Glutamatergic neuron (in vitro differentiated cells): ENCODE measurements around the gene NUP62. TPM values are rescaled to one million over a fixed set of nuclear protein-coding genes. Genes with fewer than 3 reads are reported as not detected.
A peak's percentile ranks its signal among the peaks of the same experiment; 100 is the strongest.
"Not testable (repeated sequence)": the region's sequence is repeated elsewhere in the genome, so short reads cannot be mapped to it uniquely, and the experiment has no call there.

ENCODE experiments used
- DNase-seq: peaks from one replicate; pipeline ENCODE4 v3.0.0; 2022
- H3K27ac Mint-ChIP-seq: one replicate; pipeline ENCODE4 v1.8.0; 2020; ENCODE audit warnings: mild to moderate bottlenecking, mixed read lengths, inconsistent platforms; ENCODE audit not compliant: unreplicated experiment
- H3K27me3 Mint-ChIP-seq: one replicate; pipeline ENCODE4 v1.8.0; 2020; ENCODE audit warnings: mild to moderate bottlenecking, moderate library complexity, mixed read lengths, inconsistent platforms; ENCODE audit not compliant: unreplicated experiment
- H3K36me3 Mint-ChIP-seq: one replicate; pipeline ENCODE4 v1.8.0; 2020; ENCODE audit warnings: mild to moderate bottlenecking, mixed read lengths, inconsistent platforms; ENCODE audit not compliant: unreplicated experiment
- H3K4me1 Mint-ChIP-seq: one replicate; pipeline ENCODE4 v1.8.0; 2020; ENCODE audit warnings: mild to moderate bottlenecking, low read depth, mixed read lengths, inconsistent platforms; ENCODE audit not compliant: unreplicated experiment
- H3K4me3 Mint-ChIP-seq: one replicate; pipeline ENCODE4 v1.8.0; 2020; ENCODE audit warnings: mild to moderate bottlenecking, mixed read lengths, inconsistent platforms; ENCODE audit not compliant: unreplicated experiment
- H3K9me3 Mint-ChIP-seq: one replicate; pipeline ENCODE4 v1.8.0; 2020; ENCODE audit warnings: mild to moderate bottlenecking, moderate library complexity, mixed read lengths, inconsistent platforms; ENCODE audit not compliant: unreplicated experiment
- CTCF ChIP-seq: fragments of 200-600 bp; sonication (generic); IDR thresholded peaks from one replicate; pipeline ENCODE4 v1.5.0; 2021; ENCODE audit not compliant: partially characterized antibody, unreplicated experiment
- total RNA-seq: library from RNA; stranded (reverse); fragmentation: NEBNext Ultra II Directional; extraction: Animal tissue kit (Norgen Biotek cat#: 25700); gene quantifications from one replicate; pipeline ENCODE4 v1.2.1, GENCODE V29; 2021; ENCODE audit not compliant: unreplicated experiment

The NUP62 gene
- total RNA-seq, 1 donor from 2014 or later: 65.4 TPM

GRCh38 chr19:49926515-49926914, 2.8 kb downstream of the NUP62 start:
- no peak for TF ChIP-seq CTCF
- DNase-seq: no peak
- no peak overlapping the region for H3K27ac Mint-ChIP-seq
- H3K36me3 Mint-ChIP-seq: peaks cover under 1% of the 10 kb centered on the region
- H3K4me1 Mint-ChIP-seq: peaks cover 23% of the 10 kb centered on the region
- H3K9me3 Mint-ChIP-seq: peaks cover 18% of the 10 kb centered on the region
- H3K4me3 Mint-ChIP-seq: no peak overlapping the region
- peaks cover 29% of the 10 kb centered on the region for H3K27me3 Mint-ChIP-seq

GRCh38 chr19:49925486-49925885, 3.8 kb downstream of the NUP62 start:
- no peak overlapping the region for H3K27ac Mint-ChIP-seq
- H3K27me3 Mint-ChIP-seq: peaks cover 27% of the 10 kb centered on the region
- peaks cover 18% of the 10 kb centered on the region for H3K9me3 Mint-ChIP-seq
- peaks cover 30% of the 10 kb centered on the region for H3K4me1 Mint-ChIP-seq
- no peak overlapping the region for H3K4me3 Mint-ChIP-seq
- DNase-seq: no peak
- no peaks in the 10 kb centered on the region for H3K36me3 Mint-ChIP-seq
- TF ChIP-seq CTCF: no peak

- H3K27ac Mint-ChIP-seq: peak overlapping the region; percentile 93
- peak overlapping the region; percentile 65 for H3K4me3 Mint-ChIP-seq
- not testable (repeated sequence) for H3K36me3 Mint-ChIP-seq
Measured at GRCh38 chr19:49924881-49925210, 4.5 kb downstream of the NUP62 start.

GRCh38 chr19:49924004-49924880, 5.1 kb downstream of the NUP62 start:
- Mint-ChIP-seq H3K4me1 (peaks cover 34% of the 10 kb centered on the region), H3K36me3 (no peaks in the 10 kb centered on the region), H3K27me3 (peaks cover 18% of the 10 kb centered on the region), H3K4me3 (peak overlapping the region; percentile 65), H3K27ac (peak overlapping the region; percentile 93), H3K9me3 (peaks cover 15% of the 10 kb centered on the region)
- TF ChIP-seq CTCF: no peak
- peak; percentile 63 for DNase-seq

More at GRCh38 chr19:49924881-49925210, 4.5 kb downstream of the NUP62 start:
- Mint-ChIP-seq H3K4me1 (peaks cover 30% of the 10 kb centered on the region), H3K9me3 (peaks cover 19% of the 10 kb centered on the region), H3K27me3 (peaks cover 21% of the 10 kb centered on the region)
- DNase-seq: not testable (repeated sequence)

- Mint-ChIP-seq H3K9me3 (peaks cover 8% of the 10 kb centered on the region), H3K36me3 (no peaks in the 10 kb centered on the region), H3K4me3 (no peak overlapping the region), H3K27me3 (peaks cover 10% of the 10 kb centered on the region), H3K4me1 (peaks cover 31% of the 10 kb centered on the region), H3K27ac (peak overlapping the region; percentile 82)
- DNase-seq: no peak
- TF ChIP-seq CTCF: no peak
Measured at GRCh38 chr19:49923055-49924003, 6.0 kb downstream of the NUP62 start.
